Measurements from ENCODE around the gene RC3H2.

RC3H2 gene, protein sequence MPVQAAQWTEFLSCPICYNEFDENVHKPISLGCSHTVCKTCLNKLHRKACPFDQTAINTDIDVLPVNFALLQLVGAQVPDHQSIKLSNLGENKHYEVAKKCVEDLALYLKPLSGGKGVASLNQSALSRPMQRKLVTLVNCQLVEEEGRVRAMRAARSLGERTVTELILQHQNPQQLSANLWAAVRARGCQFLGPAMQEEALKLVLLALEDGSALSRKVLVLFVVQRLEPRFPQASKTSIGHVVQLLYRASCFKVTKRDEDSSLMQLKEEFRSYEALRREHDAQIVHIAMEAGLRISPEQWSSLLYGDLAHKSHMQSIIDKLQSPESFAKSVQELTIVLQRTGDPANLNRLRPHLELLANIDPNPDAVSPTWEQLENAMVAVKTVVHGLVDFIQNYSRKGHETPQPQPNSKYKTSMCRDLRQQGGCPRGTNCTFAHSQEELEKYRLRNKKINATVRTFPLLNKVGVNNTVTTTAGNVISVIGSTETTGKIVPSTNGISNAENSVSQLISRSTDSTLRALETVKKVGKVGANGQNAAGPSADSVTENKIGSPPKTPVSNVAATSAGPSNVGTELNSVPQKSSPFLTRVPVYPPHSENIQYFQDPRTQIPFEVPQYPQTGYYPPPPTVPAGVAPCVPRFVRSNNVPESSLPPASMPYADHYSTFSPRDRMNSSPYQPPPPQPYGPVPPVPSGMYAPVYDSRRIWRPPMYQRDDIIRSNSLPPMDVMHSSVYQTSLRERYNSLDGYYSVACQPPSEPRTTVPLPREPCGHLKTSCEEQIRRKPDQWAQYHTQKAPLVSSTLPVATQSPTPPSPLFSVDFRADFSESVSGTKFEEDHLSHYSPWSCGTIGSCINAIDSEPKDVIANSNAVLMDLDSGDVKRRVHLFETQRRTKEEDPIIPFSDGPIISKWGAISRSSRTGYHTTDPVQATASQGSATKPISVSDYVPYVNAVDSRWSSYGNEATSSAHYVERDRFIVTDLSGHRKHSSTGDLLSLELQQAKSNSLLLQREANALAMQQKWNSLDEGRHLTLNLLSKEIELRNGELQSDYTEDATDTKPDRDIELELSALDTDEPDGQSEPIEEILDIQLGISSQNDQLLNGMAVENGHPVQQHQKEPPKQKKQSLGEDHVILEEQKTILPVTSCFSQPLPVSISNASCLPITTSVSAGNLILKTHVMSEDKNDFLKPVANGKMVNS

DNA sequence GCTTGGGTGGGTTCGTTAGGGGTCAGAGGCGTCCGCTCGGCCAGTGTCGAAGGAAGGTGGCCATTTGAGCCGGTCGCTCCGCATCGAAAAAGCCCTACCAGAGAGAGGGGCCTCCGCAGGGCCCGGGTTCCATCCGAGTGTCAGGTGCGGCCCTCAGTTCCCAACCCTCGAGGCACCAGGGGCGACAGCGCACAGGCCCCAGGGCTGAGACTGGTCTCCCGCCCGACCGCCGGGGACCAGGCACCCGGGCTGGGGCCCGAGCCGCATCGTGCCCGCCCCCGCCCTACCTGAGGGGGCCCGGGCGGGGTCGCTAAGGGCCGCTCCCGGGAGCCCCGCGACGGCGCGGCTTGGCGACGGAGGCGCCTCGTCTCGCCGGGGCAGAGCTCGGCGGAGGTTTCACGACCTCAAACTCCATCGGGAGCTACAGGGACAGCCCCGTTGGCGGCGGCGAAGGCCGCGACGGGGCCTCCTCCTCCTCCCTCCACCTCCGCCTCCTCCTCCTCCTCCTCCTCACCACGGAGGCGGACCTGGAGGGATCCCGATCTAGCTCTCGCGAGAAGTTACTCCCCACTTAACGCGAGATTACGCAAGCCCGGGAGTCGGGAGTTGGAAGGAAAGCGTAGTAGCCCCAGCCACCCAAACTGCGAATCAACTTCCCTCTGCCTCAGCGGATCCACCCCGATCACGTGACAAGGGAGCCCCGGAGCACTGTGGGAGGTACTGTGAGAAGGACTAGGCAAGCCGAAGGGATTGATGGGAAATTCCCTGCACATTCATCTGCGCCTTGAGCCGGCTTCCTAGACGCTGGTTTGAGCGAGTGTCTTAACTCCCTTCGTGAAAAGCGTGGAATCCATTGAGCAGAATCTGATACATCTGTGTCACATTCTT, at the start of gene RC3H2:
RC3H2 (minus strand) TSS at position 537 of the 888 bp plus-strand sequence. CDS start 7,850 bp downstream, outside the sequence.
- peak within 1 kb of the TSS; percentile 82 to 91 for H3K4me3 ChIP-seq (ENCODE audit: low read depth in 1 of 2, low read length in 2 of 2)
- no peaks in the 10 kb centered on the region for H3K36me3 ChIP-seq (ENCODE audit: control insufficient read depth in 1 of 2, insufficient read depth in 2 of 2, low read length in 2 of 2)
- no peaks in the 10 kb centered on the region for H3K27me3 ChIP-seq (ENCODE audit: control insufficient read depth in 1 of 2, insufficient read depth in 2 of 2, low read length in 2 of 2)
- H3K9me3 ChIP-seq (ENCODE audit: control insufficient read depth in 1 of 2, low read length in 2 of 2): no peaks in the 10 kb centered on the region
- H3K9ac ChIP-seq (ENCODE audit: low read depth in 1 of 2, low read length in 2 of 2): peak within 1 kb of the TSS; percentile 78 to 95
- peak within 1 kb of the TSS; percentile 86 for H3K27ac ChIP-seq (ENCODE audit: low read depth, low read length)
- H3K4me1 ChIP-seq (ENCODE audit: control insufficient read depth in 1 of 2, insufficient read depth in 2 of 2, low read length in 2 of 2): peaks cover 5 to 6% of the 10 kb centered on the region in 2 donors

GRCh38 chr9:122954253-122954691, 49.1 kb upstream of the RC3H2 start:
- H3K27ac ChIP-seq (ENCODE audit: low read depth, low read length): no peak overlapping the region
- no peak overlapping the region for H3K4me3 ChIP-seq (ENCODE audit: low read depth in 1 of 2, low read length in 2 of 2)
- H3K4me1 ChIP-seq (ENCODE audit: control insufficient read depth in 1 of 2, insufficient read depth in 2 of 2, low read length in 2 of 2): peaks cover 0 to 10% of the 10 kb centered on the region in 2 donors
- H3K27me3 ChIP-seq (ENCODE audit: control insufficient read depth in 1 of 2, insufficient read depth in 2 of 2, low read length in 2 of 2): no peaks in the 10 kb centered on the region
- no peak overlapping the region for H3K9ac ChIP-seq (ENCODE audit: low read depth in 1 of 2, low read length in 2 of 2)
- no peaks in the 10 kb centered on the region for H3K36me3 ChIP-seq (ENCODE audit: control insufficient read depth in 1 of 2, insufficient read depth in 2 of 2, low read length in 2 of 2)
- H3K9me3 ChIP-seq (ENCODE audit: control insufficient read depth in 1 of 2, low read length in 2 of 2): no peaks in the 10 kb centered on the region

- peaks cover 0 to 38% of the 10 kb centered on the region in 2 donors for H3K4me1 ChIP-seq (ENCODE audit: control insufficient read depth in 1 of 2, insufficient read depth in 2 of 2, low read length in 2 of 2)
- H3K27ac ChIP-seq (ENCODE audit: low read depth, low read length): no peak overlapping the region
- no peaks in the 10 kb centered on the region for H3K9me3 ChIP-seq (ENCODE audit: control insufficient read depth in 1 of 2, low read length in 2 of 2)
- no peak overlapping the region for H3K4me3 ChIP-seq (ENCODE audit: low read depth in 1 of 2, low read length in 2 of 2)
- H3K9ac ChIP-seq (ENCODE audit: low read depth in 1 of 2, low read length in 2 of 2): no peak overlapping the region
- no peaks in the 10 kb centered on the region for H3K36me3 ChIP-seq (ENCODE audit: control insufficient read depth in 1 of 2, insufficient read depth in 2 of 2, low read length in 2 of 2)
- H3K27me3 ChIP-seq (ENCODE audit: control insufficient read depth in 1 of 2, insufficient read depth in 2 of 2, low read length in 2 of 2): no peaks in the 10 kb centered on the region
Observed at GRCh38 chr9:122951056-122951455, 45.9 kb upstream of the RC3H2 start.

DNA sequence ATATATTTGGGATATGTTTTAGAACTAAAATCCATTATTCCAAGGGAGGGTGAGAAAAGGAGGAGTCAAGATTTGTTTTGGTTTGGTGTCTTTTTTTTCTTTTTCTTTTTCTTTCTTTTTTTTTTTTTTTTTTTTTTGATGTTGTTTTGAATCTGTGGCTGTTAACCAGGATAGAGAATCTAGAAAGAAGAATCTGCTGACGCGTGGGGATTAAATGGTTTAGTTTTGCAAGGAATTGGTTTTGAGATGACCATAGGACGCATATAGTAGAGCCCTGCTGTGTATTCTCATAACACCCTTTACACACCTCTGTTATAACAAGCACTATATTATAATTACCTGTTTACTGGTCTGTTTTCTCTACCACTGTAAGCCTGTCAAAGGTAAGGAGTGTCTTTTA, 45.1 kb upstream of the RC3H2 start:
- no peak overlapping the region for H3K9ac ChIP-seq (ENCODE audit: low read depth in 1 of 2, low read length in 2 of 2)
- no peaks in the 10 kb centered on the region for H3K27me3 ChIP-seq (ENCODE audit: control insufficient read depth in 1 of 2, insufficient read depth in 2 of 2, low read length in 2 of 2)
- H3K27ac ChIP-seq (ENCODE audit: low read depth, low read length): no peak overlapping the region
- H3K36me3 ChIP-seq (ENCODE audit: control insufficient read depth in 1 of 2, insufficient read depth in 2 of 2, low read length in 2 of 2): no peaks in the 10 kb centered on the region
- H3K4me1 ChIP-seq (ENCODE audit: control insufficient read depth in 1 of 2, insufficient read depth in 2 of 2, low read length in 2 of 2): peaks cover 0 to 43% of the 10 kb centered on the region in 2 donors
- no peak overlapping the region for H3K4me3 ChIP-seq (ENCODE audit: low read depth in 1 of 2, low read length in 2 of 2)
- H3K9me3 ChIP-seq (ENCODE audit: control insufficient read depth in 1 of 2, low read length in 2 of 2): no peaks in the 10 kb centered on the region

DNA sequence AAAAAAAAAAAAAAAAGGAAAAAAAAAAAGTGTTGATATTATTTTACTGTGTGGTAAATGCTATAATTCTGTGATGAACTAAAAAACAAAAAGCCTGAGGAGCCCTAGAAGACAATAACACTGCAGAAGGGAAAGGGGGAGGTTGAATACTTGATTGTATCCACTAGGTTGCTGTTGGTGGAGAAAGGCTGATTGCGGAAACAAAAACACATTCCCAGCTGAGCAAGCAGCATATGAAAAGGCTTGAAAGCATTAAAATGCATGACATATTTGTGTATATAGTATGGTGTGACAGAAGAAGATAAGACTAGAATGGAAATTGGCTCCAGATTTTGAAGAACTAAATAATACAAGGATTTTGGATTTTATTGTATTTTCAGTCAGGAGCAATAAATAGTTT, 44.5 kb upstream of the RC3H2 start:
- peaks cover 0 to 40% of the 10 kb centered on the region in 2 donors for H3K4me1 ChIP-seq (ENCODE audit: control insufficient read depth in 1 of 2, insufficient read depth in 2 of 2, low read length in 2 of 2)
- no peak overlapping the region for H3K27ac ChIP-seq (ENCODE audit: low read depth, low read length)
- no peaks in the 10 kb centered on the region for H3K27me3 ChIP-seq (ENCODE audit: control insufficient read depth in 1 of 2, insufficient read depth in 2 of 2, low read length in 2 of 2)
- H3K4me3 ChIP-seq (ENCODE audit: low read depth in 1 of 2, low read length in 2 of 2): no peak overlapping the region
- no peaks in the 10 kb centered on the region for H3K9me3 ChIP-seq (ENCODE audit: control insufficient read depth in 1 of 2, low read length in 2 of 2)
- H3K9ac ChIP-seq (ENCODE audit: low read depth in 1 of 2, low read length in 2 of 2): no peak overlapping the region
- H3K36me3 ChIP-seq (ENCODE audit: control insufficient read depth in 1 of 2, insufficient read depth in 2 of 2, low read length in 2 of 2): no peaks in the 10 kb centered on the region

- H3K4me3 ChIP-seq (ENCODE audit: low read depth in 1 of 2, low read length in 2 of 2): no peak overlapping the region
- peaks cover 0 to 39% of the 10 kb centered on the region in 2 donors for H3K4me1 ChIP-seq (ENCODE audit: control insufficient read depth in 1 of 2, insufficient read depth in 2 of 2, low read length in 2 of 2)
- no peaks in the 10 kb centered on the region for H3K27me3 ChIP-seq (ENCODE audit: control insufficient read depth in 1 of 2, insufficient read depth in 2 of 2, low read length in 2 of 2)
- H3K27ac ChIP-seq (ENCODE audit: low read depth, low read length): no peak overlapping the region
- H3K9me3 ChIP-seq (ENCODE audit: control insufficient read depth in 1 of 2, low read length in 2 of 2): no peaks in the 10 kb centered on the region
- H3K9ac ChIP-seq (ENCODE audit: low read depth in 1 of 2, low read length in 2 of 2): peak overlapping the region in 1 of 2 donors; percentile 4
- H3K36me3 ChIP-seq (ENCODE audit: control insufficient read depth in 1 of 2, insufficient read depth in 2 of 2, low read length in 2 of 2): no peaks in the 10 kb centered on the region
Observed at GRCh38 chr9:122948313-122948712, 43.2 kb upstream of the RC3H2 start.

DNA sequence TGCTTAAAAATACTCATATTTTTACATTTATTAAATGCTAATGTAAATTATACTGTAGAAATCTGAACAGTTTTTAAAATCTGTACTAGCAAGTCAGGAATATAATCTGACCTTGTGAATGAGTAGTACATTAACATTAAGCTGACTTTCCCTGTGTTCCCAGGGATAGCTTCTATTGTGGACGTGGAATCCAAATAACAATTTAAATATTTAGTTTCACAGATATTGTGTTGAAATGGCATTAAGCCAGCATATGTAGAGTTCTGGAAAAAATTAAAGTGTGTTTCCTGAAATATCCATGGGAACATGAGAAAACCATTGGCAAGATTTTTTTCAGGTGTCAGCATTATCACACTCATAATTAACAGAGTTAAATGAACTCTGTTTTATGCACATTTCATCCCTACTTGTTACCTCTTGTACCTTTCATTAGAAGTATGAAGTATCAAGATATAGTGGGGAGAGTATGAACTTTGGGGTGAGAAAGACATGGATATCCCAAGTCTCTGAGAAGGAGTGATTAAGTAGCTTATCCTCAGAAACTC, 41.4 kb upstream of the RC3H2 start:
- Histone ChIP-seq H3K27ac (ENCODE audit: low read depth, low read length) (no peak overlapping the region), H3K4me1 (ENCODE audit: control insufficient read depth in 1 of 2, insufficient read depth in 2 of 2, low read length in 2 of 2) (peaks cover 11 to 47% of the 10 kb centered on the region in 2 donors)

DNA sequence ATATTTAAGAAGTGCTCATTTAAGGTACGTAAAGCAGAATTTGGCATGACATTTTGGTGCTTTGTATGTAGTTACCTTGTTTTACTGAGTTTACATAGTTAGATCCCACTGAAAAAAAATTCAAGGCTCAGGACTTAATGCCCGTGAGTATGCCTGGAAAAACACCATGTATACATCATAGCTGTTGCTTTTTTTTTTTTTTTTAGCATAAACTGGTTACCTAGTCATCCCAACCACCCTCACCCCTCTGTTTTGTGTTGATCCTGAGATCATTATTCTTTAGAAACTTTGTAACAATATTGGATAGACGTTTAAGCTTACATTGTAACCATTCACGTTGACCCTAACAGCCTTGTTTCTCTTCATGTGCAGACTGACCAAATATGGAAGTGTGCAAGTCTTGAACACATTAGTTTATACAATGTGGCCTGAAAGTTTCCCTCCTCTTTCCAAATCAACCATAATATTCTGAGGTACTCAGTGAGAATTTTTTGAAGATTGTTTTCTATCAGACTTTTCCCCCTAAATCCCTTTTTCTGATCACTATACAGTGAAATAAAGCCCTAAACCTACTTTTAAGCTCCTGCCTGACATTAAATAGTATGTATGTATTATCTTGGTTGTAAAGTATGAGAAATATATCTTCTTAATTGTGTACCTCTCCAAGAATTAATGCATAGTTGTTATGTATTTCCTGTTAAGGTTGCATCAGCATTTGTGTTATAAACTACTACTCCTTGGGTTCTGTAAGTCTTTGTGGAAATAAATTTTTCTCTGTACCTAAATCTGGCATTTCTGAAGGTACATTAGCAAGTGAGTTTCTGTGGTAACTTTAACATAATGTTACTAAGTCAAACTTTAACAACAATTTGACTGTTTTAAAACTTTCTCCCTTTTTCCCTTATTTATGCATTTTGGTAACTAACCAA, 40.1 kb upstream of the RC3H2 start:
- H3K4me3 ChIP-seq (ENCODE audit: low read depth in 1 of 2, low read length in 2 of 2): no peak overlapping the region

More for the DNA sequence above, 41.4 kb upstream of the RC3H2 start:
- H3K9ac ChIP-seq (ENCODE audit: low read depth in 1 of 2, low read length in 2 of 2): no peak overlapping the region
- H3K36me3 ChIP-seq (ENCODE audit: control insufficient read depth in 1 of 2, insufficient read depth in 2 of 2, low read length in 2 of 2): no peaks in the 10 kb centered on the region
- no peak overlapping the region for H3K4me3 ChIP-seq (ENCODE audit: low read depth in 1 of 2, low read length in 2 of 2)
- H3K27me3 ChIP-seq (ENCODE audit: control insufficient read depth in 1 of 2, insufficient read depth in 2 of 2, low read length in 2 of 2): no peaks in the 10 kb centered on the region
- no peaks in the 10 kb centered on the region for H3K9me3 ChIP-seq (ENCODE audit: control insufficient read depth in 1 of 2, low read length in 2 of 2)

More for the DNA sequence above, 40.1 kb upstream of the RC3H2 start:
- no peak overlapping the region for H3K27ac ChIP-seq (ENCODE audit: low read depth, low read length)
- no peaks in the 10 kb centered on the region for H3K36me3 ChIP-seq (ENCODE audit: control insufficient read depth in 1 of 2, insufficient read depth in 2 of 2, low read length in 2 of 2)
- H3K9ac ChIP-seq (ENCODE audit: low read depth in 1 of 2, low read length in 2 of 2): no peak overlapping the region
- no peaks in the 10 kb centered on the region for H3K27me3 ChIP-seq (ENCODE audit: control insufficient read depth in 1 of 2, insufficient read depth in 2 of 2, low read length in 2 of 2)
- peaks cover 15 to 48% of the 10 kb centered on the region in 2 donors for H3K4me1 ChIP-seq (ENCODE audit: control insufficient read depth in 1 of 2, insufficient read depth in 2 of 2, low read length in 2 of 2)
- H3K9me3 ChIP-seq (ENCODE audit: control insufficient read depth in 1 of 2, low read length in 2 of 2): no peaks in the 10 kb centered on the region
